Fibroblast of skin of left quadriceps (primary cell): ENCODE results near the gene PCNX1.
A peak's percentile ranks its signal among the peaks of the same experiment; 100 is the strongest.
"Not testable (repeated sequence)": the region's sequence is repeated elsewhere in the genome, so short reads cannot be mapped to it uniquely, and the experiment has no call there.

Source experiments
- DNase-seq, 2 experiments: peaks; one replicate each; pipeline ENCODE4 v3.0.0-alpha.2; 2013; ENCODE audit warnings: low read depth in 2 of 2

Gene PCNX1

DNA sequence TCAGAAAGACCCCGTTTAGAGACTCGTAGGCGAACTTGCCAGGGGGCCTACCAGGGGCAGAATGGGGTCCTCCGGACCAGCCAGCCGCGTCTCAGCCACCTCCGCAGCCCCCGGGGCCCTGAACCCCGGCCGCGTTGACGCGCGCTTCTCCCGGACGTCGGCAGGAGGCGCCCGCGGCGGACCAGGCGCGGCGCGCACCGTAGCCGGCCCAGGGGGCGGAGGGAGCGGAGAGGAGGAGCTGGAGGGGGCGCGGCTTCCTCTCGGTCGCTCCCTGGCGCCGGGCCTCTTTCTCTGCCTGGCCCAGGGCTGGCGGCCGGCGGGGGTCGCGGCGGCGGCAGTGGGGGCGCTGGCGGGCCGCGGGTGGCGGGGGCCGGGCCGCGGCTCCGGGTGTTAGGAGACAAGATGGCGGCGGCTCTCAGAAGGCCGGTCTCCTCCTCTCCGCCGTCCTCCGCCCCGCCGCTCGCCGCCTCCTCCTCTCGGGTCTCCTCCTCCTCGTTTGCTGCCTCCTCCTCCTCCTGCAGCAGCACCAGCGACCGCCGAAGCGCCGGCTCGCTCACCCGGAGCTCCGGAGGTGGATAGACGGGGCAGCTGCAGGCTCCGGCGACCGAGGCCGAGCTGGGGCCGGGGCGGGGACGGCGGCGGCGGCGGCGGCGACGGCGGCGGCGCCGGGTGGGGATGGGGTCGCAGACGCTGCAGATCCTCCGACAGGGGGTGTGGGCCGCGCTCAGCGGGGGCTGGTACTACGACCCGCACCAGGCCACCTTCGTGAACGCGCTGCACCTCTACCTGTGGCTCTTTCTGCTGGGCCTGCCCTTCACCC is at the start of gene PCNX1:
Gene PCNX1, plus strand, starts transcription at position 284 of the 820 bp plus-strand sequence. Its CDS starts 392 bp downstream, at position 676.
- DNase-seq: peak; percentile 63 to 70

DNA sequence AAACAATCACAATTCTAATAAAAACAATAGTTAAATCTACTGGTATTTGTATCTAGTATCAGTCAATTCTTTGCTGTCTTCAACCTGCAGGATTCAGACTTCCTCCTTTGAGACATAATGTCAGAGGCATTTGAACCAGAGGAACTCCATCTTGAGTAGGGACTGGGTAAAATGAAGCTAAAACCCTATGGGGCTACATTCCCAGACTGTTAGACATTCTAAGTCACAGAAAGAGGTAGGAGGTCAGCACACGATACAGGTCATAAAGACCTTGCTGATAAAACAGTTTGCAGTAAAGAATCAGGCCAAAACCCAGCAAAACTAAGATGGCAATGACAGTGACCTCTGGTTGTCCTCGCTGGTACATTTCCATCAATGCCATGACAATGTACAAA is 49.8 kb upstream of the PCNX1 start:
- no peak for DNase-seq

DNA sequence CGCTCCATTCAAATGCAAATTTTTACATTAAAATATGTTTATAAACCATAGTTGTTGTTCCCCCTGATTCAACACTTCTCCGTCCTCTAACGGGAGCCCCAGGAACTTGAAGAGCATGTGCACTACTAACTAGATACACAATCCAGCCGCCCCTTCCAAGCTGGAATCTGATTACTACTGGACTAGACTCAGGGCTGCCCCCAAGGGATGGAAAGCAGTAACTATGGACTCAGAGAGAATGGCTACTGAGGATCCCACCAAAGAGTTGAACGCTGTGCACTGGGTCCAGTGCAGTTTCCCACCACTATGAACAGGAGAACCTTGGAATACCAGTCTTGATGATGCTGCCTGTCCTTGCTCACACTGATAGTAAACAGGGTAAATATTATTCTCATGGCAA is 48.6 kb upstream of the PCNX1 start:
- no peak for DNase-seq

DNA sequence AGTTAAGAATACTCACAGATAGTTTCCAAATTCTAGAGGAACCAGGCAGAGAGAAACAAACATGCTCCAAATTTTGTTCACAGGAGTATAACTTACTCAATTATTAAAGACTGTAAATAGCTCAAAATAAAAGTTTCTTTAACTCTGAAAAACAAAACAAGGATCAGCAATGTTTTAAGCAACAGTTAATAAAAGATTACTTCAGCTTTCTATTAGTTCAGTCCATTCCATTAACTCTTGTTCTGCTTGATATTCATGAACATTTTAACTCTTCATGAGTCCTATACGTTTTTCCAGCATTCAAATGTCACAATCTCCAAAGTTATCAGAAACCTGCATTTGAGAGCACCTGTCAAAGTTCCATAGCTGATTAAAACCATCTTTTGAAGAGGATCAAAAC is 40.3 kb upstream of the PCNX1 start:
- not testable (repeated sequence) for DNase-seq

DNA sequence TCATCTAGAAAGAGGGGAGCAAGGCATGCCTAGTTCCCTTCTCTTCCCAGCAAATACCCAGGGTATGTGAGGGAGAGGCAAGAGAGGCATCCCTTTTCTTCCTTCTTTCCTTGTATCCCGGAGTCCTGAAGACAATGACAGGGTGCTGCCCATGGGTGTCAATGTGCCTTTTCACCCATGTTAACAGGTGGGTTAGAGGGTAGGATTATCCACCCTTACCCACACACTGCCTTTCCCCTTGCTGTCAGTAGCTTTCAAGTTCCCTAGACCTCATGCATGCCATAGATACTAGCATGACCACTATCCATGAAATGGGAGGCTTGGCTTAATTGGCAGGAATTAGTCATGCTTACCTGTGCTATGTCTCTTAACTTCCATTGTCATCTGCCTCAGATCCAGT is 36.3 kb upstream of the PCNX1 start:
- DNase-seq: no peak

DNA sequence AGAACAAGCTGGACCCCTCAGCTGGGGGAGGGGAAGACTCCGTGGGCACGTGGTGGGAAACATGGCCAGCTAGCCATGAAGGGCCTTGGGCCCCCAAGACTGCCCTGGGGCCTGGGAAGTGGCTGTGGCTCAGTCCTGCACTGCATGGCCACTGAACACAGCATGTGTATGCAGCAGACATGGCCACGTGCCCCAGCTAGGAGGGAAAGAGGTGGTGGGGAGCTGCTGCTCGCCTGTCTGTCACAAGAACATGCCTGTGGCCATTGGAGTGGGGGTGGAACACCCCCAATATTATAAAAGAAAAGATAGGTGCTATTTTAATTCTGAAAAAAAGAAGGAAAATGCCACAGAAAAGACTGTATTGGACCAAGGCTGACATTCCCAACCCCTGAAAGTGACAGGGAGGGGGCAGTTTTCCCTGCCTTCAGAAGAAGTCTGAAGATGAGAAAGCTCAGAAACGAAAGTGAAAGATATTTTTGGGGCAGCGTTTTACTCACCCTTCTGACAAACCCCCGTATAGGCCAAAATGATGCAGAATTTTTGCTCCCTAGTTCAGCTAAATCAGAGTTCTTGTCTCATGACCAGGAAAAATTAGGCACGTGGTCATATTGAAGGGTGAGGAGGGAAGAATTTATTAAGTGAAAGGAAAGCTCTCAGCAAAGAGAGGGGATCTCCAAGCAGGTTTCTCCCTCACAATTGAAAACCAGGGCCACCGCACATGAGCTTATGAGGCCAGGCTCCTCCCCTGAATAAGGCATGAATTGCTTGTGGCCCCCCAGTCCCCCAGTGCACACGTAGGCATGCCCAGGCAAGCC is 35.2 kb upstream of the PCNX1 start:
- DNase-seq: no peak

DNA sequence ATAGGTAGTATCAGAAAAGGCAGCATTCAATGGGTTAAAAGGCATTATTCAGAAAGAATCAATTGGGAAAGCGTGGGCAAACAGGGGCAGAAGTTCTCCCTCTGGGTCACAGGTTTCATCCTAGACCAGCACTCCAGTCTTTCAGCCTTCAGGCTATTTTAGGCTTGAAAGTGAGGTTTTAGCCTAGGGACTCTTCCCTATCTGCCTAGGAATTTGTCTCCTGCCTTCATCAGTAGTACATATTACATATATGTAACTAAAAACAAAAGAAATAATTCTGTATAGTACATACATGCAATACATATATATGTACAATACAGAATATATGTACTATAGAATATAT is 34.6 kb upstream of the PCNX1 start:
- no peak for DNase-seq

DNA sequence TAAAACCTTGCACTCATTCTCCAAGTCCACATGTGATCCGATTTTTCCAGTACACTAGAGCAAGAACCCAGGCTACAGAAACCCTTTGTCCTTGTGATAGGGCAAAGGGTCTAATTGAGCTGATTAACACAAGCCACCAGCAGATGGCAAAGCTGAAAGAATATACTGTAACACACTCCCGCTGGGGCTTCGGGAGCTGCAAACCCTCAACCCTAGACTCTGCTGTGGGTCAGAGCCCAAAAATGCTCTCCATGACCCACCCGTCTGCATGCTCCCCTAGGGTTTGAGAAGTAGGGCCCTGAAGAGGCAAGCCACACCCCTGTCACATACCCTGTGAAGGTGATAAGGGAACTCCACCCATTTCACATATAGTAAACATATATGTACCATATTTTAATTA is 33.6 kb upstream of the PCNX1 start:
- no peak for DNase-seq

DNA sequence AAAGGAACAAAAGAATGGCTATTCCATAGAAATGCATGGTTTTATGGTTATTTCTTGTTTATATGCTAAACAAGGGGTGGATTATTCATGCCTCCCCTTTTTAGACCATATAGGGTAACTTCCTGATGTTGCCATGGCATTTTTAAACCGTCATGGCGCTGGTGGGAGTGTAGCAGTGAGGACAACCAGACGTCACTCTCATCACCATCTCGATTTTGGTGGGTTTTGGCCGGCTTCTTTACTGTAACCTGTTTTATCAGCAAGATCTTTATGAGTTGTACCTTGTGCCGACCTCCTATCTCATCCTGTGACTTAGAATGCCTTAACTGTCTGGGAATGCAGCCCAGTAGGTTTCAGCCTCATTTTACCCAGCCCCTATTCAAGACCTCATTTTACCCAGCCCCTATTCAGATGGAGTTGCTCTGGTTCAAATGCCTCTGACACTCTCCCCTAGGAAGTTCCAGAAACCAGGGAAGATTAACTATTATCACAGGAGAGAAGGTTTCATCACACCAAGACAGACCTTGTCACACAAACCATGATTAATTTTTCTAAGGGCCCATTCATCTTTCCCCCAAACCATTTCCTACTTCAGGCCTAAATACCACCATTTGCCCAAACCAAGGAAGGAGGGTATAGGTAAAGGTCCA is 31.3 kb upstream of the PCNX1 start:
- DNase-seq: not testable (repeated sequence)

DNA sequence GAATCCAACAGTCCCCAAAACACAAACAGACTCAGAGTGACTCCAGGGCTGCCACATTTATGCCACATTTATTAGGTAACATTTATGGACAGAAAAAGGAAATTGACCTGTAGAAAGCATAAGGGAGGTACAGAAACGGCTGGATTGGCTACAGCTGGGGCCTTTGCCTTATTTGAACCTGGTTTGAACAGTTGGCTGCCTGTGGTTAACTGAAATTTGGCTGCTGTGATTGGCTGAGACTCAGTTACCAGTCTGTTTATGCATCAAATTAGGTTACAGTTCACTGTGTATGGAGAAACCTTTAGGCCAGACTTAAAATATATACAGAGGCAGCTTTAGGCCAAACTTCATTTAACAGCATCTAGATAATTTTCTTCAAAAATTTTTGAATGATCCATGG is 27.8 kb upstream of the PCNX1 start:
- DNase-seq: no peak

DNA sequence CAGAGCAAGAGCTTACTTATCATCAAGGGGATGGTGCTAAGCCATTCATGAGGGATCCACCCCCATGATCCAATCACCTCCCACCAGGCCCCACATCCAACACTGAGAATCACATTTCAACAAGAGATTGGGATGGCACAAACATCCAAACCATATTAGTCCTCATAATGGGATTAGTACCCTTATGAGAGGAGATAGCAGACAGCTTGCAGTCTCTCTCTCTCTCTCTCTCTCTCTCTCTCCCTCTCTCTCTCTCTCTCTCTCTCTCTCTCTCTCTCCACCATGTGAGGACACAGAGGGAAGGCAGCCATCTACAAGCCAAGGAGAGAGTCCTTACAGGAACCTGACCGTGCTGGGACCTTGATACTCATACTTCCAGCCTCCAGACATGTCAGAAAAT is 26.4 kb upstream of the PCNX1 start:
- not testable (repeated sequence) for DNase-seq

DNA sequence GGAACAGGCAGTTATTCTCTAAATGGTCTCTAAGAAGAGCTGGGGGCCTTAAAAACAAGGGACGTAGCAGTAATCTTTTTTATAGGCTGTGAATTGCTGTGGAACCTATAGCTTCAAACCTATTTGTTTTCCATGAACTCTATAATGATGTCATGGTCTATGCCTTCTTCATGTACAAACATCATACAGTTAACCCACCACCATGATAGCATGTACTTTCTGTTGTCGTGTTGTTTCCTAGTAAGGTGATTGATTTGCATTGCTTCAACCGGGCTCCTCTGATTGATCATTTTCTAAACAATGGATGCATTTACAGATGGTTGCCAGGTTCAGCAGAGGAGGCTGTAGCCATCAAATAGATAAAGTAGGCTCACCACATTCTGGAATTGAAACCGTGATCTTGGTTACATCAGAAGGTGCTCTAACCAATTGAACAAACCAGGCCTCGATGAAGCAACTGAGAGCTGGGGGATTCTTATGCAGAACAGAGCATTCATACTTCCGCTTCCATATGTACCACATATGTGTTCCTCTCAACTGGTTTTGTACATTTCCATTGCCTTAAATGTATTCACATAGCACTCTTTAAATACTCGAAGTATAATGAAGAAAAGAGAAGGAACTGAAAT is 25.6 kb upstream of the PCNX1 start:
- DNase-seq: no peak

DNA sequence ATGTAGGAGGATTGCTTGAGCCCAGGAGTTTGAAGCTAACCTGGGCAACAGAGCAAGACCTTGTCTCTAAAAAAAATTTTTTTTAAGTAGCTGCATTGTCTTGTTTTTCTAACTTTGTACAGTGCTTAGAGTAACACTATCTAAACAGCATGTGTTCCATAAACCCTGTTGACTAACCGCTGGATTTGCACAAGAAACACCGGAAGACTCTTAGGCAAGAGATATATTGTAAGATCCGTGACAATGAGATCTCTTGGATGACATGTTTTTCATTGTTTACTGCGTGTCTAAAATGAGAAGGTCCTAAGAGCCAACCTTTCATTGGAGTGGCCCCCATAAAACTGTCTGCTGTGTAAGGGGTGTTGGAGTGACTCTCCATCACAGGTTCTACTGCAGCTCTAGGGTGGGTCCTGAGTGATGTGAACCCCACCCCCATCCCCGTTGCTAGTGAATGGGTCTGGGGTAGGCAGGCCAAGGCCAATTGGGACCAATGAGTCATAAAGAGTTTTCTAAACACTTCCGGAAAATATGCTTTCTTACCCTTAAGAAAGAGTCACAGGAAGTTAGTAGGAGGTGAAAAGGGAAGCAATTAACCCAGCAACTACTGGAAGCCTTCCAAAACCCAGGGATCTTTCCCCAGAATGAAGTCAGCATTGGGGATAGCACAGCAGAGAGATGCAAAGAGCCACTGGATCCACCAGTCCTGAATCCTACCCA is 24.3 kb upstream of the PCNX1 start:
- DNase-seq: peak in 1 of 2 experiments; percentile 55

DNA sequence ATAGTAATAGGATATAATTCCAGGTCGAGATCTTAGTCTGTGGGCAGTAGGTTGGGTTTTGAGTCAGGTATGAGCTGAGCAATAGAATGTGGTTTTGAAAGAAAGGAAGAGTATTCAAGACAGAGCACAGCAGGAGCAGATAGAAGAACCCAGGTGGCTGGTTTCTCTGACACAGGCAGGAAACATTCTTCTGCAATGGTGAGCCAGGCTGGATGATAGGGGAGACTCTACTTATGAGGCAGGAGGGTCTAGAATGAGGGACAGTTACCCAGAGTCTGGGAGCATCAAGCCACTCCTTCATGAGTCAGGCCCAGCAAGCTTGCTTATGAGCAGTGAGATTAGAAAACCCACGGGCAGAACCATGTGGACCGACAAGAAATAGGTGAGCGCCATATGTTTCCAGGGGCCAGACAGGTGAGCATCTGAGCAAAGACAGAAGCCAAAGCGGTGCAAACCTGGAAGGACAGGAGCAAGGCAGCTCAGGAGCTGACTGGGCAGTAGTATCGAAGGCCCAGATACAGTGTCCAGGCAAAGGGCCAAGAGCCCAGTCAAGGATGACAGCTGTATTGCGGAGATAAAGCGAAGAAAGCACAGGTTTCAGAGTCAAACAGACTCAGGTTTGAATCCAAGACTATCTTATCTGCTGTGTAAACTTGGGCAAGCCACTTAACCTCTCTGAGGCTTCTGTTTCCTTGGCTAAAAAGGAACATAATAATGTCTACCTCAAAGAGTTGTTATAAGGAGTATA is 22.5 kb upstream of the PCNX1 start:
- no peak for DNase-seq

DNA sequence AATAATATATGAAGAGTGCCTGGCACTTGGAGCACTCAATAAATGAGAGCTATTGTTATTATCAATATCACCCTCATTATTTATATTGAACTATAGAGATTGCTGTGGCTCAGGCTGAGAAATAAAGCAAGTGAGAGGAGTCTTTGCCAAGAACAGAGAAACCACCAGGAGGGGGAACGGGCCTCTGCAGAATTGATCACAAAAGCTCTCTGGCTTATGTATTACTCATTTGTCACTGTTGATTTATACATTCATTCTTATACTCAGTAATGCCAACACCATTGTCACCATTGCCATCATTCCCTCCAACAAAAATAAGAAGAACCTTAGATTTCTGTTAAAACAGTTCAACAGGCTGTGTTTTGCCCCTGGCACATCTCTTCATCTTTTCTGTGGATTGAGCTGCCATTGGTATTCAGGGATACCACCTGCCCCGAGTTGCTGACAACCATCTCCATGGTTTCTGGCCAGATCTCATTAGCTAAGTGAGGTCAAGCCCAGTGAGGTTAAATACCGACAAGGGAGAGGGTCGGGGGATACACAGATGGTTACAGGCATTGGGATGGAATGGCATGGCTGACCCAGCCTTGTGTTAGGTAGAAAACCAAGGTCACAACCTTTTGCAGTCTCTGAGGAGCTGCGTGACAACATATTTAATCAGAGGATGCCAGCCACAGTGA is 21.8 kb upstream of the PCNX1 start:
- no peak for DNase-seq

DNA sequence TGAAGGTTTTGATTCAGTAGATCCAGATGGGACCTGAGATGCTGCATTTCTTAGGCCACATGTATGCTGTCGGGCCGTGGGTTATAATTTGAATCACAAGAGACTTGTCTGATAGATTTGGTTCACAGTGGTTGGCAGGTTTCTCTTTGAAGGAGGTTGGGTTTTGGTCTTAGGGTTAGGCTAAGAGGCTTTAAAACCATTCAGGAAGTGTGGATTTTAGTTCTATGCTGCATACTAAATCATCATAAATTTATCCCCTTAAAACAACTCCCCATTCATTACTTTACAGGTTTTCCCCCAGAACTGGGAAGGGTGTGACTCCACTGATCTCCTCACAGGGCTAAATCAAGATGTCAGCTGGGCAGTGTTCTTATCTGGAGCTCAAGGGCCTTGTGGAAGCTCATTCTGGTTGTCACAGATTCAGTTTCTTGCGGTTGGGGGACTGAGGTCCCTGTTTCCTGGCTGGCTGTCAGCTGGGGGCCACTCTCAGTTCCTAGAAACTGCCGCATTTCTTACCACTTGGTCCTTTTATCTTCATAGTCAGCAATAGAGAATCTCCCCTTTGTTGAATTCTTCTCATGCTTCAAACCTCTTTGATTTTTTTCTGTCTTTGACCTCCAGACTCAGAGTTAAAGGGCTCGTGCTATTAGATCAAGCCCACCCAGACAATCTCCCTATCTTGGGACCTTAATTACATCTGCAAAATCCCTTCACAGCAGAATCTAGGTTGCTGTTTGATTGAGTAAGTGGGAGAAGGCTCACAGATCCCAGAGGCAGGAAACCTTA is 20.6 kb upstream of the PCNX1 start:
- no peak for DNase-seq

DNA sequence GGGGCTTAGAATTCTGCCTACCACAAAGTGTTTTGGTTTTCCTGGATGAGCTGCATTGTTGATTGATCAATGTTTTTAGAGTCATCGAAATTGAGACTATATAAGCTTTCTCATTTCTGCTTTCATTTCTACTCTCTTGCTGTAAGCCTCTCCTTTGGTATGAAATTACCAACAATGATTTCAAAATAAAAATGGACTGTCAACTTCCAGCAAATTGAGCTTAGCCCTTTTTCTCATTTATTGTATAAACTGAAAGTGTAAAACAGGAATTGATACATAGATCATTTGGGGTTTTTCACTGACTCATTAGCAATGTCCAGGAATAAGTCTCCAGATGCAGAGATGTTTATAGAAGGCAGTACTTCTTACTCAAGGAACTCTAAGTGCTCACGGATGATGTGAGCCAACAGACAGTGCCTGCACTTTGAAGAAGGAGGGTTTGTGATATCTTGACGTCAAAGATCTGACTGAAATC is 20.0 kb upstream of the PCNX1 start:
- DNase-seq: peak; percentile 60 to 62

DNA sequence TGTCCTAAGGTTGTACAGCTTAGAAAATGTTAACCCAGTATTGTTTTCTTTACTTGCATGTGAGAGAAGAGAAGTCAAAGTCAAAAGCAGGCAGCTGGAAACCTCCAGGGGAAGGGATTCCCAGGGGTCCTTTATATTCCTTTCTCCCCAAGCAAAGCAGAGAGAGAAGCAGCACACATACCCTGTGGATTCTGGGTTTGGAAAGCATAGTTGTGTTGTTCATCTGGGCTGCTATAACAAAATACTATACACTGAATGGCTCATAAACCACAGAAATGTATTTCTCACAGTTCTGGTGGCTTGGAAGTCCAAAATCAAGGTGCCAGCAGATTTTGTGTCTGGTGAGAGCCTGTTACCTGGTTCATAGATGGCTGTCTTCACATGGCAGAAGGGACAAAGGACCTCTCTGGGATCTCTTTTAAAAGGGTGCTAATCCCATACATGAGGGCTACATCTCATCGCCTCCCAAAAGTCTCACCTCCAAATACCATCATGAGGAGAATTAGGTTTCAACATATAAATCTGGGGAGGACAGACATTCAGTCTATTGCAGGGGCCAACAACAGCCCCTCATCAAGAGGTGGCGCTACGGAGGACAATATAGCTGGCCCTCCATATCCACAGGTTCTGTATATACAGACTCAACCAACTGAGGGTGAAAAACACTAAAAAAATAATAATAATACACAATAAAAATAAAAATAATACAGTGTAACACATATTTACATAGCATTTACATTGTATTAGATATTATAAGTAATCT is 19.3 kb upstream of the PCNX1 start:
- no peak for DNase-seq
